Gastrocnemius medialis (tissue), 4 donors: ENCODE measurements around the gene FAM131C. TPM values are rescaled to one million over a fixed set of nuclear protein-coding genes. Genes with fewer than 3 reads are reported as not detected.
A peak's percentile ranks its signal among the peaks of the same experiment; 100 is the strongest.
"Not testable (repeated sequence)": the region's sequence is repeated elsewhere in the genome, so short reads cannot be mapped to it uniquely, and the experiment has no call there.

Experiments
- ATAC-seq, 2 donors: fragments of 150-250 bp; one replicate each; pipeline ENCODE4 v1.9.1; 2016
- DNase-seq, 2 donors: peaks; one replicate each; pipeline ENCODE4 v3.0.0-alpha.2; 2019
- H3K27ac ChIP-seq, 4 donors: fragments of 200-600 bp; sonication (generic); 1 replicate in 1 of 4; 2 replicates in 3 of 4; pipeline ENCODE4 v1.5.1; 2016 to 2018; ENCODE audit warnings: mild to moderate bottlenecking in 2 of 4, moderate library complexity in 1 of 4
- H3K27me3 ChIP-seq, 3 donors: fragments of 200-600 bp; sonication (generic) in 2 of 3; 1 replicate in 1 of 3; 2 replicates in 2 of 3; pipeline versions ENCODE4 v1.5.1 to v1.6.0; 2016 to 2019; ENCODE audit warnings: mild to moderate bottlenecking in 1 of 3, moderate library complexity in 1 of 3
- H3K36me3 ChIP-seq, 2 donors: fragments of 200-600 bp; sonication (generic) in 1 of 2; one replicate each; pipeline ENCODE4 v1.5.1; 2017 to 2018
- H3K4me1 ChIP-seq, 2 donors: fragments of 200-600 bp; sonication (generic) in 1 of 2; one replicate each; pipeline ENCODE4 v1.5.1; 2016 to 2017; ENCODE audit warnings: mild to moderate bottlenecking in 2 of 2
- H3K4me3 ChIP-seq, 4 donors: fragments of 200-600 bp; sonication (generic) in 3 of 4; 1 replicate in 1 of 4; 2 replicates in 3 of 4; pipeline ENCODE4 v1.5.1; 2016 to 2019; ENCODE audit warnings: mild to moderate bottlenecking in 2 of 4
- H3K9me3 ChIP-seq, 3 donors: fragments of 200-600 bp; sonication (generic) in 2 of 3; 1 replicate in 1 of 3; 2 replicates in 2 of 3; pipeline ENCODE4 v1.5.1; 2016 to 2019
- CTCF ChIP-seq, 5 experiments: fragments of 450-650 bp in 3 of 5; fragments of 200-600 bp in 2 of 5; sonication (generic) in 2 of 5; IDR thresholded peaks in 4 of 5; conservative IDR thresholded peaks in 1 of 5; 1 replicate in 4 of 5; 2 replicates in 1 of 5; pipeline ENCODE4 v1.5.1; 2016 to 2019; ENCODE audit warnings: antibody characterized with exemption in 5 of 5, mild to moderate bottlenecking in 3 of 5, moderate library complexity in 3 of 5
- POLR2A ChIP-seq, 2 donors: fragments of 450-650 bp; IDR thresholded peaks; one replicate each; pipeline ENCODE4 v1.6.1; 2017; ENCODE audit warnings: antibody characterized with exemption in 2 of 2, mild to moderate bottlenecking in 2 of 2, moderate library complexity in 2 of 2
- in situ Hi-C, 4 donors: fragments of 200-750 bp; cut with MboI; loops; one replicate each; pipeline versions ENCODE4 v1.15.0 to v1.8.0; 2017; ENCODE audit warnings: low sequenced_read_pairs in 4 of 4
- intact Hi-C: fragments of 100-400 bp; cut with DNase I; formaldehyde crosslinking; loops from one replicate; pipeline ENCODE4 v1.15.1; 2023; ENCODE audit warnings: low total_unique reads
- total RNA-seq, 4 donors: library from RNA; depleted of rRNA; stranded (reverse); fragments of >200 nt; gene quantifications; one replicate each; pipeline versions ENCODE4 v1.1.0 to v1.2.3, GENCODE V29; 2016

FAM131C gene
- total RNA-seq, 4 donors from 2014 or later: not detected

GRCh38 chr1:16038620-16038912, 34.9 kb downstream of the FAM131C start:
- in situ Hi-C loops: no loop called here
- Histone ChIP-seq H3K27ac (no peak overlapping the region), H3K4me3 (no peak overlapping the region), H3K4me1 (no peaks in the 10 kb centered on the region), H3K27me3 (no peaks in the 10 kb centered on the region), H3K36me3 (no peaks in the 10 kb centered on the region), H3K9me3 (no peaks in the 10 kb centered on the region)
- intact Hi-C loops: no loop called here
- DNase-seq (no peak), ATAC-seq (no peak)
- TF ChIP-seq POLR2A (IDR thresholded peaks at IDR 0.05) (no peak), CTCF (IDR thresholded peaks at IDR 0.05 in 4 of 5, conservative IDR thresholded peaks at IDR 0.05 in 1 of 5) (no peak)

GRCh38 chr1:16036461-16036860, 37.0 kb downstream of the FAM131C start:
- H3K4me3 ChIP-seq, ATAC-seq, DNase-seq, H3K4me1 ChIP-seq, H3K36me3 ChIP-seq, H3K9me3 ChIP-seq, intact Hi-C loops, H3K27ac ChIP-seq, in situ Hi-C loops, H3K27me3 ChIP-seq: not testable (repeated sequence)

GRCh38 chr1:16033103-16033632, 40.3 kb downstream of the FAM131C start:
- H3K27me3 ChIP-seq, H3K36me3 ChIP-seq, DNase-seq, in situ Hi-C loops, intact Hi-C loops, ATAC-seq, H3K4me3 ChIP-seq, H3K4me1 ChIP-seq, H3K9me3 ChIP-seq: not testable (repeated sequence)
- peak overlapping the region in 1 of 4 donors; percentile 12 for H3K27ac ChIP-seq

- no peaks in the 10 kb centered on the region for H3K36me3 ChIP-seq
- ATAC-seq (peak; percentile 89 to 91), DNase-seq (peak; percentile 76 to 94)
- H3K27me3 ChIP-seq: no peaks in the 10 kb centered on the region
- intact Hi-C loops (loop anchor here (1.0 kb wide), 1 partner anchor 23 kb away; no protein-coding TSS in a partner anchor), in situ Hi-C loops (no loop called here)
- H3K27ac ChIP-seq: peak overlapping the region in 2 of 4 donors; percentile 12 to 19
- H3K4me3 ChIP-seq: no peak overlapping the region
- peak; percentile 96 to 100 (median 100) for TF ChIP-seq CTCF (IDR thresholded peaks at IDR 0.05 in 4 of 5, conservative IDR thresholded peaks at IDR 0.05 in 1 of 5)
- TF ChIP-seq POLR2A (IDR thresholded peaks at IDR 0.05): no peak
- no peaks in the 10 kb centered on the region for H3K9me3 ChIP-seq
- peaks cover 5 to 6% of the 10 kb centered on the region in 2 donors for H3K4me1 ChIP-seq
These were observed 40.9 kb downstream of the FAM131C start for GRCh38 chr1:16032388-16033102.

- H3K4me3 ChIP-seq: no peak overlapping the region
- no peaks in the 10 kb centered on the region for H3K9me3 ChIP-seq
- intact Hi-C loops (no loop called here), in situ Hi-C loops (no loop called here)
- H3K4me1 ChIP-seq: peaks cover 12 to 15% of the 10 kb centered on the region in 2 donors
- TF ChIP-seq CTCF (IDR thresholded peaks at IDR 0.05 in 4 of 5, conservative IDR thresholded peaks at IDR 0.05 in 1 of 5): no peak
- no peak for TF ChIP-seq POLR2A (IDR thresholded peaks at IDR 0.05)
- H3K27ac ChIP-seq: no peak overlapping the region
- no peaks in the 10 kb centered on the region for H3K36me3 ChIP-seq
- no peaks in the 10 kb centered on the region for H3K27me3 ChIP-seq
- ATAC-seq: no peak
- no peak for DNase-seq
These were observed 41.9 kb downstream of the FAM131C start for GRCh38 chr1:16031551-16031950.
